DOHH2 (cell line): ENCODE measurements around the gene COL6A5.

Experiments used
- EZH2phosphoT487 ChIP-seq: fragments of 200-600 bp; sonication (generic); IDR thresholded peaks from 2 replicates; pipeline ENCODE4 v1.6.1; 2017; ENCODE audit warnings: borderline replicate concordance, mild to moderate bottlenecking, antibody characterized with exemption, low read length, moderate library complexity, mixed read lengths
- TF ChIP-seq, protein P1 (sequence below): fragments of 200-600 bp; sonication (generic); IDR thresholded peaks from one replicate; pipeline ENCODE4 v1.5.1; 2014; ENCODE audit warnings: antibody characterized with exemption, mild to moderate bottlenecking, low read depth, low read length; ENCODE audit not compliant: poor library complexity, severe bottlenecking

DNA sequence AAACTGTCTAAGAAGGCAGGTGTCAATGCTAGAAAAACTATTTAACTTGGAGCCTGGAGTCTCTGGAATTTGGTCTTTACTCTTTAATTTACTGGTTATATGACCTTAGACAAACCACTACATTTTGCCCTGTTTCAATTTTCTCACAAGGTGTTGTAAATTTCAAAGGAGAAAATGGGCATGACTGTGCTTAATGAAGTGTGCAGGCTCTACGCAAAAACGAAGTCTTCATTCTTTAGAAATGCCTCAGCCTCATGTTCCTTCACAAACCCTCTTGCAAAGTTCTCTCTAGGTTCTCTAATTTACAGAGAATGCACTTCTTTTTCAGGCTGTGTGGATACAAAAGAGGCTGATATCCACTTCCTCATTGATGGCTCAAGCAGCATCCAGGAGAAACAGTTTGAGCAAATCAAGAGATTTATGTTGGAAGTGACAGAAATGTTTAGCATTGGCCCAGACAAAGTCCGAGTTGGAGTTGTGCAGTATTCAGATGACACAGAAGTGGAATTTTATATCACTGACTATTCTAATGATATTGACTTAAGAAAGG is 39.1 kb downstream of the COL6A5 start:
- TF ChIP-seq, protein P1, sequence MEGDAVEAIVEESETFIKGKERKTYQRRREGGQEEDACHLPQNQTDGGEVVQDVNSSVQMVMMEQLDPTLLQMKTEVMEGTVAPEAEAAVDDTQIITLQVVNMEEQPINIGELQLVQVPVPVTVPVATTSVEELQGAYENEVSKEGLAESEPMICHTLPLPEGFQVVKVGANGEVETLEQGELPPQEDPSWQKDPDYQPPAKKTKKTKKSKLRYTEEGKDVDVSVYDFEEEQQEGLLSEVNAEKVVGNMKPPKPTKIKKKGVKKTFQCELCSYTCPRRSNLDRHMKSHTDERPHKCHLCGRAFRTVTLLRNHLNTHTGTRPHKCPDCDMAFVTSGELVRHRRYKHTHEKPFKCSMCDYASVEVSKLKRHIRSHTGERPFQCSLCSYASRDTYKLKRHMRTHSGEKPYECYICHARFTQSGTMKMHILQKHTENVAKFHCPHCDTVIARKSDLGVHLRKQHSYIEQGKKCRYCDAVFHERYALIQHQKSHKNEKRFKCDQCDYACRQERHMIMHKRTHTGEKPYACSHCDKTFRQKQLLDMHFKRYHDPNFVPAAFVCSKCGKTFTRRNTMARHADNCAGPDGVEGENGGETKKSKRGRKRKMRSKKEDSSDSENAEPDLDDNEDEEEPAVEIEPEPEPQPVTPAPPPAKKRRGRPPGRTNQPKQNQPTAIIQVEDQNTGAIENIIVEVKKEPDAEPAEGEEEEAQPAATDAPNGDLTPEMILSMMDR, result no peak
- TF ChIP-seq EZH2phosphoT487, result no peak
